H1 (cell line): ENCODE measurements around the gene BET1L. TPM values are rescaled to one million over a fixed set of nuclear protein-coding genes. Genes with fewer than 3 reads are reported as not detected.

ENCODE experiments used
- CTCF ChIA-PET: fragments of 300-600 bp; sonication (Branson Sonifier 250); formaldehyde crosslinking; loops from one replicate; lab custom pipeline; 2021; ENCODE audit not compliant: partially characterized antibody; lab: Charles Lee
- POLR2A ChIA-PET: fragments of 300-600 bp; sonication (Branson Sonifier 250); formaldehyde crosslinking; loops from one replicate; lab custom pipeline; 2021; ENCODE audit warnings: inconsistent platforms; ENCODE audit not compliant: partially characterized antibody; lab: Charles Lee
- DNase-seq, 2 experiments: peaks; one replicate each; pipeline versions ENCODE4 v3.0.0 to v3.0.0-alpha.2; 2010 to 2022; ENCODE audit warnings: low spot score in 2 of 2, low read depth in 1 of 2, mixed read lengths in 1 of 2
- FAIRE-seq: peaks from 2 replicates; lab custom pipeline; 2011; peaks lifted over from hg19 to GRCh38; lab: Jason Lieb, UNC
- H2AFZ ChIP-seq: 2 replicates; pipeline ENCODE4 v1.8.1; 2012; ENCODE audit warnings: low read length, inconsistent platforms
- H2AK5ac ChIP-seq: 2 replicates; pipeline ENCODE4 v1.6.1; 2013; ENCODE audit warnings: low read depth, low read length
- H2BK120ac ChIP-seq: replicated peaks from 2 replicates; pipeline ENCODE3; 2013; ENCODE audit warnings: low read depth, low read length, inconsistent platforms
- H2BK12ac ChIP-seq: 2 replicates; pipeline ENCODE4 v1.6.1; 2013; ENCODE audit warnings: low read depth, low read length
- H2BK15ac ChIP-seq: 2 replicates; pipeline ENCODE4 v1.6.1; 2013; ENCODE audit warnings: low read length
- H2BK20ac ChIP-seq: 2 replicates; pipeline ENCODE4 v1.6.1; 2013; ENCODE audit warnings: low read length
- H2BK5ac ChIP-seq: 2 replicates; pipeline ENCODE4 v1.6.1; 2013; ENCODE audit warnings: low read depth, low read length
- H3K14ac ChIP-seq: 2 replicates; pipeline ENCODE4 v1.6.1; 2013; ENCODE audit warnings: inconsistent platforms; ENCODE audit not compliant: insufficient read length
- H3K18ac ChIP-seq: 2 replicates; pipeline ENCODE4 v1.6.1; 2013; ENCODE audit warnings: low read length; ENCODE audit errors: extremely low read depth
- H3K23ac ChIP-seq: 2 replicates; pipeline ENCODE4 v1.6.1; 2013; ENCODE audit warnings: inconsistent platforms; ENCODE audit not compliant: insufficient read length
- H3K23me2 ChIP-seq: 2 replicates; pipeline ENCODE4 v1.6.1; 2013; ENCODE audit warnings: low read depth, low read length
- H3K27ac ChIP-seq: 2 replicates; pipeline ENCODE4 v1.6.1; 2011; ENCODE audit warnings: low read depth, low read length, inconsistent platforms
- H3K27me3 ChIP-seq, 4 experiments: replicated peaks in 1 of 4; 1 replicate in 1 of 4; 2 replicates in 3 of 4; pipeline versions ENCODE4 v1.6.1 to v1.8.1; 2011 to 2013; ENCODE audit warnings: low read length in 3 of 4, mild to moderate bottlenecking in 3 of 4, inconsistent platforms in 2 of 4, mixed read lengths in 2 of 4, moderate library complexity in 1 of 4; ENCODE audit not compliant: control insufficient read depth in 3 of 4, insufficient read depth in 3 of 4; ENCODE audit errors: extremely low read depth in 1 of 4
- H3K36me3 ChIP-seq, 4 experiments: 2 replicates each; pipeline versions ENCODE4 v1.6.1 to v1.8.1; 2011 to 2013; ENCODE audit warnings: mild to moderate bottlenecking in 4 of 4, low read length in 3 of 4, moderate library complexity in 2 of 4, control low read depth in 1 of 4, inconsistent platforms in 1 of 4; ENCODE audit not compliant: insufficient read depth in 4 of 4, control insufficient read depth in 2 of 4
- H3K4ac ChIP-seq: replicated peaks from 2 replicates; pipeline ENCODE3; 2013; ENCODE audit warnings: low read length, low read depth, mixed read lengths, inconsistent platforms; ENCODE audit not compliant: insufficient read length
- H3K4me1 ChIP-seq, 4 experiments: replicated peaks in 1 of 4; 1 replicate in 1 of 4; 2 replicates in 3 of 4; pipeline versions ENCODE4 v1.6.1 to v1.8.1; 2011 to 2013; ENCODE audit warnings: low read length in 3 of 4, inconsistent platforms in 2 of 4, mixed read lengths in 1 of 4; ENCODE audit not compliant: insufficient read depth in 4 of 4, control insufficient read depth in 3 of 4
- H3K4me2 ChIP-seq, 2 experiments: 2 replicates each; pipeline versions ENCODE4 v1.6.1 to v1.8.1; 2011 to 2013; ENCODE audit warnings: low read depth in 2 of 2, low read length in 2 of 2, control low read depth in 1 of 2, inconsistent platforms in 1 of 2, mild to moderate bottlenecking in 1 of 2; ENCODE audit not compliant: insufficient read depth in 1 of 2
- H3K4me3 ChIP-seq, 4 experiments: fragments of 200-600, 300-600 bp in 1 of 4; sonication (generic), shearing (Covaris generic), sonication (Bioruptor Twin) in 1 of 4; 2 replicates each; pipeline versions ENCODE4 v1.5.1 to v1.8.1; 2011 to 2016; ENCODE audit warnings: low read length in 4 of 4, low read depth in 3 of 4, control low read depth in 2 of 4, inconsistent platforms in 2 of 4, mild to moderate bottlenecking in 2 of 4, mixed read lengths in 1 of 4, moderate library complexity in 1 of 4; ENCODE audit not compliant: insufficient read depth in 2 of 4; ENCODE audit errors: extremely low read depth in 1 of 4
- H3K56ac ChIP-seq: replicated peaks from 2 replicates; pipeline ENCODE3; 2013; ENCODE audit warnings: low read depth, mild to moderate bottlenecking, mixed read lengths, low read length, inconsistent platforms; ENCODE audit not compliant: insufficient read length
- H3K79me1 ChIP-seq: 2 replicates; pipeline ENCODE4 v1.6.1; 2013; ENCODE audit warnings: low read depth, low read length, control low read depth
- H3K79me2 ChIP-seq, 2 experiments: 2 replicates each; pipeline versions ENCODE4 v1.6.1 to v1.8.1; 2012 to 2013; ENCODE audit warnings: low read length in 2 of 2, mild to moderate bottlenecking in 2 of 2, inconsistent platforms in 1 of 2; ENCODE audit not compliant: insufficient read depth in 2 of 2, control insufficient read depth in 1 of 2
- H3K9ac ChIP-seq, 4 experiments: replicated peaks in 1 of 4; 1 replicate in 1 of 4; 2 replicates in 3 of 4; pipeline versions ENCODE4 v1.6.1 to v1.8.1; 2011 to 2013; ENCODE audit warnings: low read depth in 3 of 4, low read length in 3 of 4, control low read depth in 2 of 4, mild to moderate bottlenecking in 2 of 4, moderate library complexity in 2 of 4, inconsistent platforms in 1 of 4; ENCODE audit errors: extremely low read depth in 1 of 4
- H3K9me3 ChIP-seq, 2 experiments: 2 replicates each; pipeline versions ENCODE4 v1.6.1 to v1.8.1; 2012 to 2013; ENCODE audit warnings: mild to moderate bottlenecking in 2 of 2, moderate library complexity in 2 of 2, control low read depth in 1 of 2, inconsistent platforms in 1 of 2, low read depth in 1 of 2, low read length in 1 of 2, mixed read lengths in 1 of 2; ENCODE audit not compliant: insufficient read depth in 2 of 2
- H4K20me1 ChIP-seq, 2 experiments: replicated peaks in 1 of 2; 2 replicates each; pipeline versions ENCODE3 to v1.8.1; 2011 to 2013; ENCODE audit warnings: inconsistent platforms in 2 of 2, low read length in 2 of 2, mild to moderate bottlenecking in 1 of 2; ENCODE audit not compliant: insufficient read depth in 2 of 2, control insufficient read depth in 1 of 2
- H4K5ac ChIP-seq: 2 replicates; pipeline ENCODE4 v1.6.1; 2013; ENCODE audit warnings: low read length, low read depth, mixed read lengths, inconsistent platforms; ENCODE audit not compliant: insufficient read length
- H4K8ac ChIP-seq: 2 replicates; pipeline ENCODE4 v1.8.0; 2013; ENCODE audit warnings: mild to moderate bottlenecking, moderate library complexity, low read length, inconsistent platforms; ENCODE audit not compliant: insufficient read depth; ENCODE audit errors: extremely low read depth
- H4K91ac ChIP-seq: replicated peaks from 2 replicates; pipeline ENCODE3; 2013; ENCODE audit warnings: low read length, mixed read lengths, inconsistent platforms; ENCODE audit not compliant: insufficient read length
- BACH1 ChIP-seq: IDR thresholded peaks from 2 replicates; pipeline ENCODE4 v1.6.1; 2012; ENCODE audit warnings: low read length, improper control_type of control experiment
- JUN ChIP-seq: IDR thresholded peaks from 2 replicates; pipeline ENCODE4 v1.6.1; 2011; ENCODE audit warnings: low read depth, mild to moderate bottlenecking, improper control_type of control experiment, low read length
- WGBS, 2 experiments: shearing (Covaris generic) in 1 of 2; methylation state at CpG; one replicate each; pipeline versions ENCODE4 v1.1.6 to v1.1.7; 2013 to 2015; ENCODE audit warnings: low lambda C conversion rate in 2 of 2, mixed read lengths in 2 of 2, inconsistent platforms in 1 of 2, low coverage in 1 of 2, missing lambda C conversion rate in 1 of 2; ENCODE audit not compliant: insufficient replicate concordance in 2 of 2, insufficient coverage in 1 of 2, insufficient read length in 1 of 2; ENCODE audit errors: extremely low coverage in 1 of 2, missing lambda C conversion rate in 1 of 2; 5-methylcytosine and 5-hydroxymethylcytosine counted together
- polyA plus RNA-seq, 7 experiments: library from polyadenylated mRNA; depleted of rRNA in 3 of 7; stranded (reverse) in 5 of 7; unstranded in 2 of 7; fragments of >200 nt in 5 of 7; fragments of 200-250 nt in 2 of 7; gene quantifications; 1 replicate in 5 of 7; 2 replicates in 1 of 7; 4 replicates in 1 of 7; pipeline versions ENCODE4 v1.2.1 to v1.2.3, GENCODE V29; 2011 to 2013; ENCODE audit warnings: missing spikeins in 2 of 7, mixed read lengths in 2 of 7
- total RNA-seq: library from RNA; stranded (reverse); fragmentation: NEBNext Ultra II Directional; extraction: Animal tissue kit (Norgen Biotek cat#: 25700); gene quantifications from 2 replicates; pipeline ENCODE4 v1.2.1, GENCODE V29; 2021

BET1L gene
- total and polyA plus RNA-seq, 2 of the 8 experiments (the other 6 are each of a cell fraction or from before 2014, with no cell fraction given): 40.2 to 61.9 TPM

GRCh38 chr11:214083-214482 lies 6.9 kb upstream of the BET1L start:
- Histone ChIP-seq H2AK5ac (no peak overlapping the region), H3K56ac (no peak overlapping the region), H3K14ac (no peak overlapping the region), H3K4me3 (no peak overlapping the region), H3K9me3 (no peaks in the 10 kb centered on the region), H3K27ac (no peak overlapping the region), H2BK12ac (no peak overlapping the region), H3K4ac (no peak overlapping the region), H3K27me3 (no peaks in the 10 kb centered on the region), H2BK15ac (no peak overlapping the region), H3K79me1 (peaks cover 5% of the 10 kb centered on the region; the same call in 1 of the 2 replicates), H2BK5ac (no peak overlapping the region), H3K4me2 (no peak overlapping the region), H4K8ac (no peak overlapping the region), H2AFZ (no peak overlapping the region), H4K5ac (no peak overlapping the region), H3K23me2 (peaks cover 2% of the 10 kb centered on the region; the same call in 1 of the 2 replicates), H3K4me1 (peaks cover 0 to 10% (median 6%) of the 10 kb centered on the region in 4 experiments; a peak in 5 of 7 replicates), H3K79me2 (peaks cover 0 to 17% of the 10 kb centered on the region in 2 experiments; a peak in 2 of 4 replicates), H2BK20ac (no peak overlapping the region), H3K9ac (no peak overlapping the region), H3K23ac (no peak overlapping the region), H3K36me3 (peaks cover 32 to 57% (median 41%) of the 10 kb centered on the region in 4 experiments), H4K20me1 (peaks cover 1 to 6% of the 10 kb centered on the region in 2 experiments), H4K91ac (no peak overlapping the region), H3K18ac (no peak overlapping the region), H2BK120ac (no peak overlapping the region)
- DNase-seq (no peak), FAIRE-seq (no peak)
- POLR2A ChIA-PET: interaction anchor here (0.5 to 8.7 kb wide), 5 partner anchors 8 to 150 kb away, joined by 3 to 99 read pairs (median 5); partner anchors contain the start of gene SIRT3
- WGBS, 2 experiments: 85% methylated on average over 7 of the region's 7 CpGs; no CpG with 5 or more reads in 1 of the 2 experiments
- CTCF ChIA-PET: interaction anchor here (1.1 kb wide), 1 partner anchor 14 kb away, joined by 3 read pairs; no protein-coding TSS in a partner anchor
- TF ChIP-seq BACH1: no peak
- TF ChIP-seq JUN: no peak
